Lower leg skin (tissue), 4 donors: ENCODE measurements around the gene PLXNA1. TPM values are rescaled to one million over a fixed set of nuclear protein-coding genes. Genes with fewer than 3 reads are reported as not detected.

Experiments
- DNase-seq, 2 donors: peaks; one replicate each; pipeline ENCODE4 v3.0.0-alpha.2; 2019; ENCODE audit warnings: low spot score in 2 of 2
- H3K4me3 ChIP-seq: fragments of 200-600 bp; sonication (generic); 2 replicates; pipeline ENCODE4 v1.5.1; 2017; ENCODE audit warnings: mild to moderate bottlenecking, low read depth; ENCODE audit not compliant: poor library complexity, severe bottlenecking
- CTCF ChIP-seq, 3 donors: fragments of 450-650 bp; IDR thresholded peaks; one replicate each; pipeline ENCODE4 v1.5.1; 2016; ENCODE audit warnings: antibody characterized with exemption in 3 of 3, mild to moderate bottlenecking in 3 of 3, moderate library complexity in 2 of 3
- POLR2A ChIP-seq, 2 donors: fragments of 450-650 bp; IDR thresholded peaks; one replicate each; pipeline ENCODE4 v1.6.1; 2016 to 2017; ENCODE audit warnings: antibody characterized with exemption in 2 of 2, mild to moderate bottlenecking in 1 of 2, moderate library complexity in 1 of 2
- WGBS, 2 donors: methylation state at CpG; one replicate each; pipeline ENCODE4 v1.1.5; 2018; 5-methylcytosine and 5-hydroxymethylcytosine counted together
- intact Hi-C: fragments of 100-400 bp; cut with DNase I; formaldehyde crosslinking; loops from one replicate; pipeline ENCODE4 v1.15.0; 2023; ENCODE audit warnings: low total_unique reads
- total RNA-seq, 4 donors: library from RNA; depleted of rRNA; stranded (reverse); fragments of >200 nt; gene quantifications; one replicate each; pipeline ENCODE4 v1.1.0, GENCODE V29; 2016

The PLXNA1 gene
- total RNA-seq, 4 donors from 2014 or later = 35.8 to 44.9 (median 39.7) TPM

DNA sequence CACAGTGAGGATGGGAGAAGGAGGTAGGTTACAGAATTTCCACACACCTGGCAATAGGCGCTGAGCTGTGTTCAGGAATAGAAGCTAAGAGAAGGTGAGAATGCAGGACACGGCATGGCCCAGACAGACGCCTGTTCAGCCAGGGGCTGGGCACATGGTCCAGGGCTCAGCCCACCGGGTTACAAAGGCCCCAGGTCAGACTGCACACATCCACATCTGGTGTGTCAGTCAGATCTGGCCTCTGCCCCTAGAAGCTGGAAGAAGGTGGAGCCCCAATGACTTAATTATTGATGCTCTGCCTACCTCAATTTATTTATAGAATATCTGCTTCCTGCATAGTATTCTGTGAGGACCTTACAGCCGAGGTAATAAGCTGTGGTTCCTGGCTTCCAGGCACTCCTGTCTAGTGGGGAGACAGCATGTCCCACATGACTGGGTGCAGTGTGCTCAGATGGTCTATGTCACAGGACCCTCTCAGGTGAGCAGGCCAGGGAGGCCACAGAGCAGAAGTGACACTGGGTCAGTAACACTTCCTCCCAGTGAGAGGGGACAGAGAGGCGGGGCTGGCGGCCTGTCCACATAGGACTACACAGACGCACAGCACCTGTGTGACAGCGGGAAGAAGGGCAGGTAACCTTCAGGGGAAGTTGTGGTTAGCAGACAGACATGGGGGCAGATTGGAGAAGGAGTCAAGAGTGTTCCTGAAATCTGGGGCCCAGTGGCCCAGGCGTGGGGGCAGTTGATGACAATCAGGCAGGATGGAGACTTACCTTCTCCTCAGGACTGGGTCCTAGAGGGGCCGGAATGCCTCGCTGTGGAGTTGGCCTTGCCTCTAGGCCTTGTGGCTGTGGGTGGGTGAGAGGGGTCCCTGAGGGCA, 38.6 kb upstream of the PLXNA1 start:
- WGBS, 2 donors = 92 to 93% methylated on average over 11 to 12 of the region's 12 CpGs

DNA sequence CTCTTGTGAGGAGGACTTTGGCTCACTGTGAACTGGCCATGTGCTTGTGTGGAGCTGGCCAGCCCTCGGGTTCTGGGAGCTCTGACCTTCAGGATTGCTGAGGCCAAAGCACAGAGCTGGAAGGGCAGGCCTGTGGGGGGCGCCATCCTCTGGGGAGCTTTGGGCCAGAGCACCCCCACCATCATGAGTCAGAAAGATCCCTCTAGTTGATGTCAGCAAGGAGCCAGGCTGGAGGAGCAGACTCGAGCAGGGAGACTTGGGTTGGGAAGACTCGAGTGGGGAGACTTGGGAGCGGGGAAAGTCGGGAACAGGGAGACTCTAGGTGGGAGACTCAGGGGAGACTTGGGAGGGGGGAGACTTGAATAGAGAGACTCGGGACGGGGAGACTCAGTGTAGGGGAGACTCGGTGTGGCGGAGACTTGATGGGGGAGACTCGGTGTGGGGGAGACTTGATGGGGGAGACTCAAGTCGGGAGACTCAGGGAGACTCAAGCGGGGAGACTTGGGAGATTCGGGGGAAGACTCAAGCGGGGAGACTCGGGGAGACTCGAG, 37.7 kb upstream of the PLXNA1 start:
- DNase-seq = no peak
- TF ChIP-seq CTCF (IDR thresholded peaks at IDR 0.05) (no peak), POLR2A (IDR thresholded peaks at IDR 0.05) (no peak)
- 88 to 92% methylated on average over 17 of the region's 17 CpGs for WGBS, 2 donors
- no peak overlapping the region for H3K4me3 ChIP-seq
- intact Hi-C loops = no loop called here

More for the DNA sequence above, 38.6 kb upstream of the PLXNA1 start:
- TF ChIP-seq CTCF (IDR thresholded peaks at IDR 0.05) (no peak), POLR2A (IDR thresholded peaks at IDR 0.05) (no peak)
- DNase-seq = no peak
- intact Hi-C loops = no loop called here
- H3K4me3 ChIP-seq = no peak overlapping the region

DNA sequence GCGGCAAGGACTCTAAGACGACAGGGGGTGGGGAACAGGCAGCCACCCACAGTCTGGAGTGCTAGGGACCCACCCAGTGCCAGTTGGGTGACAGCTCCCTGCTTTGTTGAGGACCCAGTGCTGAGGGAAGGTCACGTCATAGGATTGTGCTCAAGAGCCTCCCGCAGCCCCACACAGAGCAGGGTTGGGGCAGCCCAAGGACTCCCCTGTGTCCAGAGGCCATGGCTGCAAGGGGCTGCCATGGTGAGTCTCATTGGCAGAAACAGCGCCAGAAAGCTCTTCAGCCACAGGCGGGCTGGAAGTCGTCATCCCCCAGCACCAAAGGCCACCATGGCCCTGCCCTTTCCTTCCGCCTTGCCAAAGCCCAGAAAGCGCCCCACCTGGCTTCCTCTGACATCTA, 37.0 kb upstream of the PLXNA1 start:
- no peak for TF ChIP-seq POLR2A (IDR thresholded peaks at IDR 0.05)

GRCh38 chr3:126946405-126946804, 36.5 kb upstream of the PLXNA1 start:
- 96% methylated on average over 11 of the region's 11 CpGs for WGBS, 2 donors
- TF ChIP-seq POLR2A (IDR thresholded peaks at IDR 0.05) (no peak), CTCF (IDR thresholded peaks at IDR 0.05) (no peak)
- H3K4me3 ChIP-seq = no peak overlapping the region
- intact Hi-C loops = no loop called here
- DNase-seq = no peak

More for the DNA sequence above, 37.0 kb upstream of the PLXNA1 start:
- intact Hi-C loops = no loop called here
- no peak for DNase-seq
- no peak overlapping the region for H3K4me3 ChIP-seq
- 94 to 98% methylated on average over 9 of the region's 9 CpGs for WGBS, 2 donors

GRCh38 chr3:126947429-126947828, 35.5 kb upstream of the PLXNA1 start:
- WGBS, 2 donors = 74 to 76% methylated on average over 8 of the region's 8 CpGs
- no peak for DNase-seq
- intact Hi-C loops = no loop called here
- TF ChIP-seq POLR2A (IDR thresholded peaks at IDR 0.05) = no peak
- no peak for TF ChIP-seq CTCF (IDR thresholded peaks at IDR 0.05)
- H3K4me3 ChIP-seq = no peak overlapping the region

GRCh38 chr3:126948980-126949535, 33.9 kb upstream of the PLXNA1 start:
- WGBS, 2 donors = 95 to 96% methylated on average over 13 to 14 of the region's 14 CpGs

More at GRCh38 chr3:126948980-126949535, 33.9 kb upstream of the PLXNA1 start:
- no peak overlapping the region for H3K4me3 ChIP-seq
- no peak for DNase-seq
- TF ChIP-seq POLR2A (IDR thresholded peaks at IDR 0.05) (no peak), CTCF (IDR thresholded peaks at IDR 0.05) (no peak)
- intact Hi-C loops = no loop called here
